Lower lobe of right lung (tissue), 2 donors: ENCODE results near the gene ATP4B. TPM values are rescaled to one million over a fixed set of nuclear protein-coding genes. Genes with fewer than 3 reads are reported as not detected.
A peak's percentile ranks its signal among the peaks of the same experiment; 100 is the strongest.

Experiments used
- ATAC-seq, 2 donors: fragments of 200-7000 bp; cut with Tn5 transposase; one replicate each; pipeline ENCODE4 v1.9.1; 2020 to 2022; ENCODE audit warnings: mild to moderate bottlenecking in 2 of 2, moderate library complexity in 2 of 2
- DNase-seq: peaks from one replicate; pipeline ENCODE4 v3.0.0-alpha.2; 2020
- H3K27ac ChIP-seq: fragments of 200-600 bp; one replicate; pipeline ENCODE4 v1.8.0; 2022
- H3K27me3 ChIP-seq: fragments of 200-600 bp; one replicate; pipeline ENCODE4 v1.8.0; 2022; ENCODE audit warnings: low read depth
- H3K36me3 ChIP-seq: fragments of 200-600 bp; one replicate; pipeline ENCODE4 v1.8.0; 2022; ENCODE audit warnings: mild to moderate bottlenecking
- H3K4me1 ChIP-seq: fragments of 200-600 bp; one replicate; pipeline ENCODE4 v1.8.0; 2022
- H3K4me3 ChIP-seq: fragments of 200-600 bp; one replicate; pipeline ENCODE4 v1.8.0; 2022; ENCODE audit warnings: mild to moderate bottlenecking
- H3K9me3 ChIP-seq: fragments of 200-600 bp; one replicate; pipeline ENCODE4 v1.8.0; 2022
- CTCF ChIP-seq: fragments of 200-600 bp; IDR thresholded peaks from one replicate; pipeline ENCODE4 v1.8.0; 2022; ENCODE audit warnings: antibody characterized with exemption, mild to moderate bottlenecking
- intact Hi-C: fragments of 100-400 bp; cut with DNase I; formaldehyde crosslinking; loops from one replicate; pipeline ENCODE4 v1.11.0; 2022
- total RNA-seq: library from RNA; stranded (reverse); fragmentation: NEBNext Ultra II Directional; extraction: Animal tissue kit (Norgen Biotek cat#: 25700); gene quantifications from one replicate; pipeline ENCODE4 v1.2.1, GENCODE V29; 2021
- donor health status: DM: no; HTN: yes; CAD: no; lungs with severe emphysema.

The ATP4B gene
- total RNA-seq, 1 donor from 2014 or later: not detected

- Histone ChIP-seq H3K4me1 (no peaks in the 10 kb centered on the region), H3K9me3 (no peaks in the 10 kb centered on the region), H3K27ac (no peak overlapping the region), H3K27me3 (no peaks in the 10 kb centered on the region), H3K36me3 (no peaks in the 10 kb centered on the region), H3K4me3 (no peak overlapping the region)
- peak; percentile 14 for DNase-seq
- intact Hi-C loops: no loop called here
- TF ChIP-seq CTCF: no peak
- no peak for ATAC-seq
Observed at GRCh38 chr13:113669231-113669754, 11.3 kb upstream of the ATP4B start.

- intact Hi-C loops: no loop called here
- H3K36me3 ChIP-seq: no peaks in the 10 kb centered on the region
- no peak overlapping the region for H3K27ac ChIP-seq
- no peaks in the 10 kb centered on the region for H3K9me3 ChIP-seq
- no peak for ATAC-seq
- no peaks in the 10 kb centered on the region for H3K4me1 ChIP-seq
- DNase-seq: peak; percentile 42
- no peaks in the 10 kb centered on the region for H3K27me3 ChIP-seq
- no peak overlapping the region for H3K4me3 ChIP-seq
- no peak for TF ChIP-seq CTCF
Observed at GRCh38 chr13:113668491-113668971, 10.5 kb upstream of the ATP4B start.

GRCh38 chr13:113667771-113668490, 9.9 kb upstream of the ATP4B start:
- ATAC-seq: no peak
- no peak overlapping the region for H3K4me3 ChIP-seq
- no peaks in the 10 kb centered on the region for H3K4me1 ChIP-seq
- no peak for TF ChIP-seq CTCF
- intact Hi-C loops: no loop called here
- no peaks in the 10 kb centered on the region for H3K27me3 ChIP-seq
- no peaks in the 10 kb centered on the region for H3K36me3 ChIP-seq
- no peaks in the 10 kb centered on the region for H3K9me3 ChIP-seq
- no peak overlapping the region for H3K27ac ChIP-seq
- peak; percentile 36 for DNase-seq

- no peak for TF ChIP-seq CTCF
- no peaks in the 10 kb centered on the region for H3K27me3 ChIP-seq
- no peaks in the 10 kb centered on the region for H3K9me3 ChIP-seq
- H3K4me3 ChIP-seq: no peak within 1 kb of the TSS
- no peaks in the 10 kb centered on the region for H3K4me1 ChIP-seq
- intact Hi-C loops: no loop called here
- ATAC-seq (no peak), DNase-seq (peak; percentile 36)
- H3K27ac ChIP-seq: no peak within 1 kb of the TSS
- H3K36me3 ChIP-seq: no peaks in the 10 kb centered on the region
Observed at GRCh38 chr13:113666951-113667701, 9.1 kb upstream of the ATP4B start, which contains the start of gene GRK1. Gene GRK1 (plus strand): TSS chr13:113667219. CDS start chr13:113667387, 168 bp downstream.

GRCh38 chr13:113666329-113666670, 8.3 kb upstream of the ATP4B start:
- Histone ChIP-seq H3K4me3 (no peak overlapping the region), H3K9me3 (peaks cover 8% of the 10 kb centered on the region), H3K36me3 (no peaks in the 10 kb centered on the region), H3K27me3 (no peaks in the 10 kb centered on the region), H3K27ac (no peak overlapping the region), H3K4me1 (no peaks in the 10 kb centered on the region)
- TF ChIP-seq CTCF: no peak
- DNase-seq (peak; percentile 20), ATAC-seq (no peak)
- intact Hi-C loops: no loop called here
